Measurements from ENCODE around the gene HCFC1. TPM values are rescaled to one million over a fixed set of nuclear protein-coding genes. Genes with fewer than 3 reads are reported as not detected.

HCFC1 gene
- total and polyA plus RNA-seq, 2 experiments from 2014 or later, result 18.9 to 25.0 TPM

- H3K9me2 ChIP-seq (replicated peaks; ENCODE audit: insufficient read depth), result no peaks in the 10 kb centered on the region
- DNase-seq (ENCODE audit: low spot score), result peak; percentile 68
These were observed 18.2 kb downstream of the HCFC1 start for GRCh38 chrX:153953342-153953830.

DNA sequence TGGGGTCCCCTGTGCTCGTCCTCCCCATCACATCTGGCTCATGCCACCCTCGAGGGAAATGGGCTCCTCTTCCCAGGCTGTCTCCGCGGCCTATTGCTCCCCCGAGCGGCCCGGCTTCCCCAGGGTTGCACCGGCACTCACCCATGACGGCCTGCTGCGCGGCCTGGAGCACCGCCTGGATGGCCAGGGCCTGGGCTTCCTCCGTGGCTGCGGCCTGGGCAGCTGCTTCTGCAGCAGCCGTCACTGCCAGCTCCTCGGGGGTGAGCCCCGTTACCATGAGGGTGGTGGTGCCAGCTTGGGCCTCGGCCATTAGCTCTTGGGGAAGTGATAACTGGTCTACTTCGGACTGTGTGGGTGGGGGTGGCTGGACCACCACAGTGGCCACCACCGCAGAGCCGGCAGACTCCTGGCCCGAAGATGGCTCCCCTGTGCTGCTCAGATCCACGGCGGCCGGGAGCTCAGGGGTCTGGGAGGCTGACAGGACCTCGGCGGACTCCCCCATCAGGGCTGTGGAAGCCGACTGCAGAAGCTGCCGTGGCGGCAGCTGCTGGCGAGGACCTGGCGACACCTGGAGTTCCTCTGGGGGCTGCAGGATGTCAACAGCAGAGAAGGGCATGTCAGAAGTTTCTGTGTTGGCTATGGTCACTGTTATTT is 19.1 kb downstream of the HCFC1 start:
- no peak for TF ChIP-seq EZH2 (IDR thresholded peaks at IDR 0.05; ENCODE audit: borderline replicate concordance)
- TF ChIP-seq CTCF (IDR thresholded peaks at IDR 0.05; ENCODE audit: poor library complexity), result no peak
- no peak for TF ChIP-seq EZH2phosphoT487 (IDR thresholded peaks at IDR 0.05; ENCODE audit: low read depth, severe bottlenecking, unreplicated experiment)
- no peak overlapping the region for H3K27ac ChIP-seq
- H3K4me3 ChIP-seq, result no peak overlapping the region
- H3K4me1 ChIP-seq (ENCODE audit: insufficient read depth), result no peaks in the 10 kb centered on the region
- no peak overlapping the region for H3K4me2 ChIP-seq
- no peaks in the 10 kb centered on the region for H4K20me1 ChIP-seq (ENCODE audit: insufficient read depth, poor library complexity, severe bottlenecking)
- 91% methylated on average over 32 of the region's 32 CpGs for WGBS (ENCODE audit: low lambda C conversion rate, missing lambda C conversion rate)
- H3K36me3 ChIP-seq (replicated peaks; ENCODE audit: insufficient read depth, low read depth), result no peaks in the 10 kb centered on the region
- no peaks in the 10 kb centered on the region for H3K27me3 ChIP-seq
- no peak overlapping the region for H2AFZ ChIP-seq
- H3K79me2 ChIP-seq, result no peaks in the 10 kb centered on the region
- H3K9me3 ChIP-seq (ENCODE audit: low read depth), result no peaks in the 10 kb centered on the region
- DNase-seq (ENCODE audit: low spot score), result no peak
- no peaks in the 10 kb centered on the region for H3K9me2 ChIP-seq (replicated peaks; ENCODE audit: insufficient read depth)

More at GRCh38 chrX:153953342-153953830, 18.2 kb downstream of the HCFC1 start:
- Histone ChIP-seq H3K4me1 (ENCODE audit: insufficient read depth) (no peaks in the 10 kb centered on the region), H3K36me3 (replicated peaks; ENCODE audit: insufficient read depth, low read depth) (no peaks in the 10 kb centered on the region), H3K4me3 (no peak overlapping the region), H3K4me2 (no peak overlapping the region), H3K27me3 (no peaks in the 10 kb centered on the region), H4K20me1 (ENCODE audit: insufficient read depth, poor library complexity, severe bottlenecking) (no peaks in the 10 kb centered on the region), H3K79me2 (no peaks in the 10 kb centered on the region), H3K9me3 (ENCODE audit: low read depth) (no peaks in the 10 kb centered on the region), H3K27ac (no peak overlapping the region), H2AFZ (no peak overlapping the region)
- TF ChIP-seq EZH2phosphoT487 (IDR thresholded peaks at IDR 0.05; ENCODE audit: low read depth, severe bottlenecking, unreplicated experiment), result no peak
- TF ChIP-seq CTCF (IDR thresholded peaks at IDR 0.05; ENCODE audit: poor library complexity), result peak; percentile 73
- TF ChIP-seq EZH2 (IDR thresholded peaks at IDR 0.05; ENCODE audit: borderline replicate concordance), result no peak
- 54% methylated on average over 33 of the region's 33 CpGs for WGBS (ENCODE audit: low lambda C conversion rate, missing lambda C conversion rate)

DNA sequence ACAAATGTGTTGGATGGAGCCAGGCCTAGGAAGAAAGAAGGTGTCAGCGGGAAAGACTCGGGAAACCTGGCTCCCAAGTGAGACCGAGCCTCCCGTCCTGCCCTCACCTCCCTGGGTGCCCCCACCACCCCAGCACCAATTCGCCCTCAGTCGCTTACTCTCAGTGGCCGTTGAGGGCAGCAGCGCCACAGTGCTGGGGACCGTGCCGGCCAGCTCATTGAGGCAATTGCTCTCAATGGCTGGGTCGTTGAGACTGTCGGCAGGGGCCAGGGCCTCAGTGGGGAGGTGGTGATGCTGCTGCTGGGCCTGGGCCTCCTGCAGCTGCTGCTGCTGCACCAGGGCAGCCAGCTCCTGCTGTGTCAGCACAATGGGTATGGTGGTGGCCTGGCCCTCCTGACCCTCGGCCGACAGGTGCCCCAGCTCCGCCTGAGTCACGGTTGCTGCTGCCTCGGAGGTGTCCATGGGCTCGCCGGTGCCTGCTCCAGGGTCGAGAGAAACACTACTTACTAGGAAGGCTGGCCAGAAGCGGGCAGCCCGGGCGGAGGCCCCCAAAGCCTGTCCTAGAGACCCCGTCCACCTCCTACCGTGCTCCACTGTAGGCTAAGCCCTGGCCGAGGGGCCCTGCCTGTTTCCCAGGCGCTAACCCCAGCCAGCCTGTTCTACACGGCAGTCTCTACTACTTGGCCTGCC is 19.8 kb downstream of the HCFC1 start:
- Histone ChIP-seq H3K9me2 (replicated peaks; ENCODE audit: insufficient read depth) (no peaks in the 10 kb centered on the region), H3K27ac (no peak overlapping the region), H3K79me2 (no peaks in the 10 kb centered on the region), H3K4me2 (no peak overlapping the region), H3K27me3 (no peaks in the 10 kb centered on the region), H3K4me3 (no peak overlapping the region), H3K9me3 (ENCODE audit: low read depth) (no peaks in the 10 kb centered on the region), H4K20me1 (ENCODE audit: insufficient read depth, poor library complexity, severe bottlenecking) (no peaks in the 10 kb centered on the region), H2AFZ (no peak overlapping the region), H3K36me3 (replicated peaks; ENCODE audit: insufficient read depth, low read depth) (no peaks in the 10 kb centered on the region), H3K4me1 (ENCODE audit: insufficient read depth) (no peaks in the 10 kb centered on the region)
- no peak for TF ChIP-seq EZH2phosphoT487 (IDR thresholded peaks at IDR 0.05; ENCODE audit: low read depth, severe bottlenecking, unreplicated experiment)
- TF ChIP-seq EZH2 (IDR thresholded peaks at IDR 0.05; ENCODE audit: borderline replicate concordance), result no peak
- TF ChIP-seq CTCF (IDR thresholded peaks at IDR 0.05; ENCODE audit: poor library complexity), result no peak
- WGBS (ENCODE audit: low lambda C conversion rate, missing lambda C conversion rate), result 93% methylated on average over 27 of the region's 28 CpGs
- DNase-seq (ENCODE audit: low spot score), result no peak

Measured in hepatocyte (in vitro differentiated cells).